ENCODE measurements around the gene ZNF618.
"Not testable (repeated sequence)": the region's sequence is repeated elsewhere in the genome, so short reads cannot be mapped to it uniquely, and the experiment has no call there.

ZNF618 gene

GRCh38 chr9:113990975-113991471, 114.9 kb downstream of the ZNF618 start:
- DNase-seq, result no peak

DNA sequence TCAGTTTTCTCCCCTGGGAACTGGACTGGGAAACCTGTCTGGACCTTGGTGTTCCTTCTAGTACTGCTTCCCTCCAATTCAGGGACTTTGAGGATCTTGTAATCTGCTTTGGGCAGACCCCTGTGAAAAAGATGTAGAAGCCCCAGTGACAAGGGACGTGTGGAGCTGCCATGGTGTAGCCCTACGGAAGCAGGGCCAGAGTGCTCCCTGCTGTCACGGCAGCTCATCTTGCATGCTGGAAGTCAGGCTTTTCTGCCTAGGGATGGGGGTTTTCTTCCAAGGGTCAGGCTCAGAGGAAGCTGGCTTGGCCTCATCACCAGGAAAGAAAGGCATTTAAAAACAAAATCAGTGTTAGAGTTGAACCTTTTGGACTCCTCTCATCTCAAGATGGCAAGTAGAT, 115.6 kb downstream of the ZNF618 start:
- no peak for DNase-seq

GRCh38 chr9:113992276-113992951, 116.3 kb downstream of the ZNF618 start:
- no peak for DNase-seq

DNA sequence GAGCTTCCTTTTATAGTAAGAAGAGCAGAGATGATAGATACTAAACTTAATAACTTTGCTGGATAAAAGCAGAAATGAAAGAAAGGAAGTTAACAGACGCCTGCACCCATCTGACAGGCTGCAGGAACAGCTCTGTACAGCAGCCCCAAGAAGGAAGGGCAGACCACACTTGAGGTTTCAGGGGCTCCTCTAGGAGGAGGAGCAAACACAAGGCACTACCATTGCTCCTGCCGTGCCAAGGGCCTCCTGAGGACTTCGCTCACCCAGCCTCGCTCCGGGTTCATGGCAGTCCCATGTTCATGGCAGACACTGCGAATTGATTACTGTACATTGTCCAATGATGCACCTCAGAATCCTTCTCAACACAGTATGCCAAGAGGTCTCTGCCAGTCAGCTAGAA, 116.9 kb downstream of the ZNF618 start:
- no peak for DNase-seq

DNA sequence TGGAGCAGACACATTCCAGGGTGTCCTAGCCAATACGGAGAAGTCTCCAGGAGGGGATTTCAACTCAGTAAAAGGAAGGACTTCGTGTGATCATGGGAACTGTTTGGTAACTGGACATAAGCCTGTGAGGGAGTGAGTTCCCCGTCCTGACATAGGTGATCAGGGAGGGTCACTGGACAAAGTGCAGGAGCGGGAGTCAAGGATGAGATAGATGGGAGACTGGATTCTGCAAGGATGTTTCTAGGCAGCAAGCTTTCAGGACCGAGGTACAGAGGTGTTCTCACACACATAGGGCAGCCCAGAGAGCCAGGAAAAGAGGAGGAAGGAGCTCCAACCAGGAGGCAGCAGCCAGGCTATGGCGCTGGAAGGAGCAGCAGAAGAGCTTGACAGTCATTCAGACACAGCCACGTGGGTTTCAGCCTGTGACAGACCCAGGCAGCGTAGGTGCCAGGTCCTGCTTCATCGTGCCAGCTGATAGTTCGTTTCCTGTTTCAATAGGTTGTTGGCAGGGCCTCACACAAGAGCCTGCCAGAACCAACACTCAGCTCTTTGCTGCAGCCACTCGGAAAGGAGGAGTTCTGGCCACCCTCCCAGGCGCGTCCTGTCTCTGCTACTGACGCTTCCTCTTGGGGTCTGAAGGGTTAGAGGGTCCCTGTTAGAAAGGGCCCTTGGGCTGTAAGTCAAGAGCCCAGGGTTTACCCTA, 117.9 kb downstream of the ZNF618 start:
- DNase-seq, result no peak

DNA sequence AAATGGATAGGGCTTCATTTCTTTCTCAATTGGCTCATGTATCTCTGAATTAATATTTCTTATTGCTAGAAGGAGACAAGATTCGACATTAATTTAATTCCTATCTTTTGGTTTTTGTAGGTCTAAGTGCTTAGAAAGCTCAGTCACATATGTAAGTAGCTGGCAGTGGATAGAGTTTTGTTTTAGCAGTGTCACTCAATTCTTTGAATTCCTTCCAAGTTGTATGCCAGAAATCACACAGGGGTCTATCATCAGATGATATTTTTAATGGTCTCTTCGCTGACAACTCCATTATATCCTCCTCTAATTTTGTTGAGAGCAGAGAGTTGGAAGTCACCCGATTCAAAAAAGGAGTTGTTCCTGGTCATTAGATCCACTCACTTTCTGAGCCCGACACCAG, 119.3 kb downstream of the ZNF618 start:
- DNase-seq, result no peak

DNA sequence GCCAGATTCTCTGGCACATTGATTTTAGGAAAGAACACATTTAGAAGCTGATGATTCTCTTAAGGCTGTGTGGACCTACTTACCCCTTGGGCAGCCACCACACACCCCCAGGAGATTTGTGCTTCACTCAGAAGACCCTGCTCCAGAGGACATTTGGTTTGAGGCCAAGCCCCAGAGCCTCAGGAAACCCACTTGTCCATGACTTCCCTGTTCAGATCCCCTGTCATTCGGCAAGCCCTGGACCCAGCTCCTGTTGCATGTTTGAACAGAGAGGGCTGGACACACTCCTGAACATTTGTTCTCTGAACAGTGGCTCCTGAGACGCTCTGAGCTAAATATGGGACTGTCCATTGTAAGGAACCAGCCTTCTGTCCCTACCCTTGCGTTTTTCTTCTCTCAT, 119.9 kb downstream of the ZNF618 start:
- DNase-seq, result no peak

DNA sequence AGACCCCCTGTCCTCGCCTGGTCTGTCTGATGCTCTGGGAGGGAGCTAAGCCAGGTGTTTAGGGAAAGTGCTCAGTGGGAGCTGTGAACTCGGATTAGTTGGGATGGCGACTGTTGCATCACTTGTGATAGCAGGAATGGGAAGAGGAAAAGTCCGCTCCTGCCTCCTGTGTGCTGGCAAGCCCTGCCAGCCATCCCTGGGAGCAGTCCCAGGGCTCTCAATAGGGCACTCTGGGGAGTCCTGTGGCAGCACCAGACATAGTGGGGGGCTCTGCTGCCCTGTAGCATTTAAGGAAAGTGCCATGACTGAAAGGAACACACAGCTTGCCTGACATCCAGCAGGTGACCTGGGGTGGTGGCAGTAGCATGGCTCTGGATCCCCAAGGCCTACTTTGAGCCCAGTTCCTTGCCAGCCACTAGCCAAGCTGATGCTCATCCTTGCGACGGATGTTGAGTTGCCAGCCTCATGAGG, 120.5 kb downstream of the ZNF618 start:
- no peak for DNase-seq

DNA sequence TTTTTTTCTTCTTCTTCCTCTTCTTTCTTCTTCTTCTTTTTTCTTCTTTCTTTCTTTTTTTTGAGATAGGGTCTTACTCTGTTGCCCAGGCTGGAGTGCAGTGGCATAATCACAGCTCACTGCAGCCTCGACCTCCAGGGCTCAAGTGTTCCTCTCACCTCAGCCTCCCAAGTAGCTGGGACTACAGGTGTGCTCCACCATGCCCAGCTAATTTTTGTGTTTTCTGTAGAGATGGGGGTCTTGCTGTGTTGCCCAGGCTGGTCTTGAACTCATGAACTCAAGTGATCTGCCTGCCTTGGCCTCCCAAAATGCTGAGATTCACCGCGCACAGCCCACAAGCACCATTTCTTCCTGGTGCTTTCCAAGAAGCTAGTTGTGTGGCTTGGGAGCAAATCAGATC, 121.0 kb downstream of the ZNF618 start:
- not testable (repeated sequence) for DNase-seq

- no peak for DNase-seq
Observed at GRCh38 chr9:113997610-113998009, 121.5 kb downstream of the ZNF618 start.

DNA sequence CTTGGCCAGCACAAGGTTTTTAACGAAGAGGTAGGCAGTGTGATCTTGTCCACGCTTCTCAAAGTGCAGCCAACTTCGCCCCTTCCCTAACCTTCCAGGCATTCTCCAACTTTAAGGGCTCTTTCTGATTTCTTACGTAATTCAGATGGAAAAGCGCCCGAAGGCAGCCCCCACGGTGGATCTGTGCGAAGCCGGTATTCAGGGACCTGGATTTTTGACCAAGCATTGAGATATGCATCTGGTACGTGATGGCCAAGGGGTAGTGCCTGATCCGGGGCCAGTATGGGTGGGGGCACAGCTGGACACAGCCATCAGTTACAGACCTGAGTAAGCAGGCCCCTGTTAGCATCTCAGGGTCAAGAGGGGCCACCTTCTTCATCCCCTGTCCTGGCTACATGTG, 122.0 kb downstream of the ZNF618 start:
- DNase-seq, result no peak

GRCh38 chr9:113998525-113999255, 122.6 kb downstream of the ZNF618 start:
- DNase-seq, result no peak

DNA sequence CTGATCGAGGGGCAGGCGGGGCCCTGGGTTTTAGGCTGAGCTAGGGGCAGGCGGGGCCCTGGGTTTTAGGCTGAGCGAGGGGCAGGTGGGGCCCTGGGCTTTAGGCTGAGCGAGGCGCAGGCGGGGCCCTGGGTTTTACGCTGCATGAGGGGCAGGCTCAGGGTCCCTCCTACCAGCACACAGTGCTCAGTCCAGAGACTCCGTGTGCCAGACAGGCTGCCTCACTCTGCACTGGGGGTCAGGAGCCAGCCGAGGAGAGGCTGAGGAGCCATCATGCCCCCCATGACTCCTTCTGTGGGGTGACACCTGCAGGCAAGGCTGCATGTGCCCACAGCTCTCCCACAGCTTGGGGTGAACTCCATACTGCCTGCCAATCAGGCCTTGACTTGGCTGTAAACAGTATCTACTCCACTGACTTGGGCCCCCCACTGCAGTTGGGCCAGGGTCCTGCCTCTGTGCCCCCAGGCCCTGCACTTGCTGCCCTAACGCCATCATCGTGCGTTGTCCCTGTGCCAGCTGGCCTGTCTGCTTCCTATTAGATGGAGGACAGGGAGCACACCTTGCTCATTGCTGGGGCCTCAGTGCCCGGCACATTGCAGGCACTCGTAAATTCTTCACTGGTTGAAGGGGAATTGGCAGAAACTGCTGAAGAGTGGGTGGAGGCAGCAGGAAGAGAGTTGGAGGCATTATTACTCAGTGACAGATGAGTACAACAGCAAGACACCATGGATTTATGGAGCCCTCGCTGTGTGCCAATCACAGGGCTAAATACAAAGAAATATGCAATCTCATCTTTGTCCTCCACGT, 123.3 kb downstream of the ZNF618 start:
- DNase-seq, result no peak

GRCh38 chr9:114000063-114000454, 124.0 kb downstream of the ZNF618 start:
- DNase-seq, result no peak

DNA sequence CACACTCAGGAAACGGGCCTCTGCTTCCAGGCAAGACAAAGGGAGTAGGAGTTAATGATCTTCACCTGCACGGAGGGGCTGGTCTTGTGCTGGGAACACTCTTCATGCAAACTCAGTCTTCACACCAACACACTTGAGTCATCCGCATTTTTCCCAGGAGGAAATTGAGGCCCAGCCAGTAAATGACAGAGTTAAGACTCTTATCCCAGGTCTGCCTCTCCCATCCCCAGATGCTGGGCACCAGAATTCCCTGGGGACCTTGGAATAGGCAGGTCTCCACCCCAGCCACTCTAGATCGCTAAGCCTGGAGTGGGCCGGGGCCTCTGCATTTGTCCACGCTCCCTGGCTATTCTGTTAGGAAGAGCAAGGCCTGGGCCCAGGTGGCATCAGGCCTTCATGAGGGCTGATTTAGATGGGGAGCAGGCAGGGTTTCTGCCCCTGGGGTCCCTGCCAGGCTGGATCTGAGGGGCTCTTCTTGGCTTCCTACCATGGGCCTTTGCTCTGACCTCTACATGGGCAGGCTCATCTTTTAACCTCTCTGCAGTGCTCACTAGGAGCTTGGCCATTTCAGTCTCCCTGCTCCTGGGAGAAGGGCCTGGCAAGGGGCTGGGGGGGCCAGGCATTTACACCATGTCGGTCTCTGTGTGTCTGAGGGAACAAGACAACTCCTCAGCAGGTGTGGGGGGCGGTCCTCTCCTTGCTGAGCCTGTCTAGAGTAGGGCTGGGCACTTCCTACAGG, 124.7 kb downstream of the ZNF618 start:
- no peak for DNase-seq

DNA sequence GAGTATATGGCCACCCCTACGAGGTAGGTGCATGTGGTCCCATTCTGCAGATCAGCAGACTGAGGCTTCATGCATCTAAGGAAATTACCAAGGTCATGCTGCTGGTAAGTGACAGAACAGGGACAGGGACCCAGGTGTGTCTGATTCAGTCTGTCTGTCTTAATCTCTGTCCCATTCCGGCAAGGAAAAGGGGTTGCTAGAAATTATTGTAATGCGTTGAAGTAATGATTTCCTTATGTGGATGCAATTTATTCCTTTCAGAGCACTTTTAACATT, 125.2 kb downstream of the ZNF618 start:
- no peak for DNase-seq

DNA sequence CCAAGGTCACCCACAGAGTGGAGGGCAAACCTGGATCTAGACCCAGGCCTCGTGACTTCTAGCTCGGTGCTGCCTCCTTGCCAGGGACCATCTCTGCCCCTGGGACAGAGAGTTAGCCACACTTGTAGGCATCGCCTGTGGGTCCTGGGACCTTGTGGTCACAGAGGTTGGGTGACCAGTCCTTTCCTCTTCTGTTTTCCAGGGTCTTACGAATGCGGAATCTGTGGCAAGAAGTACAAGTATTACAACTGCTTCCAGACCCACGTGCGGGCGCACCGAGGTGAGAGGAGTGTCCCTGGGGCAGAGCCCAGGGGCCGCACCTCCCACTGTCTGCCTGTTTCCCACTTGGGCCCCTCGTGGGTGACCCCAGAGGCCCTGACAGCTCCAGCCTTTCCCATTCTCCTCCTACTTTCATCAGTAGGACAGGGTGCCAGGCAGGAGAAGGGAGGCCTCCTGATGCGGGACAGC, 125.7 kb downstream of the ZNF618 start:
- DNase-seq, result no peak

DNA sequence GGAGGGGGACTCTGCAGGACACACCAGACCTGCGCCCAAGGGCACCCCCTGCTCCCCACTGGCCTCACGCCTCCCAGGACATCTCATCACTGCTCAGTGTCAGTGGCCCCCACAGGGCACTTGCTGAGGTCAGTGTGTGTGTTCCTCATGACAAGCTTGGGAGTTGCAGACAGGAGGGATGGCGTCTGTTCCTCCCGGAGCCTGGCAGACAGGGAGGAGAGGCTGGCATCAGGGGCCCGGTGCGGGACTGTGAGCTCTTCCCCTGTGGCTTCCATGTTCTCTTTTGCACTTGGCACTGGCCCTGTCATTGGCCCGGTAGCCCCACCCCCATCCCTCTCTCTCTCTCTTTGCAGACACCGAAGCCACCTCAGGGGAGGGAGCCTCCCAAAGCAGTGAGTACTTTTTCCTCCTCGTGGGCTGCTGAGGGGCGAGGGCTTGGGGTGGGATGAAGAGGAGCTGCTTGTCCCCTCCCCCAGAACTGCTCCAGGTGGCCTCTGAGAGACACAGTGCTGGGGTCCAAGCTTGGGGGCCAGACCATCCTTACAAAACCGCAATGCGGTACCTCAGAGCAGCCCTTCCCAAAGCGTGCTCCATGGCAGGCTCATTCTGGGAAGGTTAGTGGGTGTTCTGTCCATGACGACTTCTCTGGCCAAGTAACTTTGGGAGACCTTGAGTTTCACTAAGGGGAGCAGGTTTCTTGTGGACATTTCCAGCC, 126.3 kb downstream of the ZNF618 start:
- DNase-seq, result no peak

DNA sequence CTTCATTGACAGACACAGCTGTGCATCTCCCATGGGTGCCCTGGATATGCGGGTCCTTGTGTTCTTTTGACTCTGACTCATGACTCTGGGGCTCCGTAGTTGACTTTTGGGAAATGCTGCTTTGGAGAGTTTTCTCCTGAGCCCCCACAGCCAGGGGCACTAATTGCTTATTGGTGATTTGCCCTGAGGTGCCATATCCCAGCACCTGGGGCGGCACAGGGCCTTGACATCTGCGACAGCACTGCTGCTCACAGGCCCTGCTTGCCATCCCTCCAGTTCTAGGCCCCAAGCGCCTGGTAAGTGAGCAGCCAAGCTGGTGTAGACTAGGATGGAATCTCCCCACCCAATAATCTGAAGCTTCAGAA, 126.9 kb downstream of the ZNF618 start:
- DNase-seq, result no peak

DNA sequence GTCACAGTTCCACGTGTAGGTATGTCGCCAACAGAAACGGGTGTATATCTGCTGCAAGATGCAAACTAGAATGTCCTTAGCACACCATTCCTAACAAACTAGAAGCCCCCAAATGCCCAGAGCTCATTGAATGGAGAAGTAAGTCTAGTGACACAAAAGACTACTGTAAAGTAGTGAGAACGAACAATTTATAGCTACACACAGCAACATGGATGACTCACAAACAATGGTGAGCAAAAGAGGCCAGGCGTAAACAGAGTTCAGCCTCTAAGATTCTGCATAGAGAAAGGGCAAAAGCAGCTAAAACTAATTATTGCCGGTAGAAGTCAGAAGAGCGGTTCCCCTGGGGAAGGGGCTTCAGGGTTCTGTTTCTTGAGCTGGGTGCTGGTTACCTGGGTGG, 127.2 kb downstream of the ZNF618 start:
- no peak for DNase-seq

DNA sequence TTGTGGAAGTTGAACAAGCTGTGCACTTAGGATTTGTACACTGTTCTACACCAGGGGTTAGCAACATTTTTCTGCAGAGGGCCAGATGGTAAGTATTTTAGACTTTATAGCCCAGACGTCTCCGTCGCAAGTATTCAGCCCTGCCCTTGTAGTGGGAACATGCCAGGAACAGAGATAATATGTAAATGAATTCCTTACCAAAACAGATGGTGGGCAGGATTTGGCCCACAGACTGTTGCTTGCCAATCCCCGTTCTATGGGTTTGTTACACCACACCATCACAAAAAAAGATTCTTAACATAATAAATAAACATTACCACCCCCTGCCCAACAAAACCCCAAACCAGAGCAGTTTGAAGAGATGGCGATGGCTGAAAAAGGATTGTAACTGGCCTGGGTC, 127.6 kb downstream of the ZNF618 start:
- DNase-seq, result no peak

GRCh38 chr9:114004221-114004716, 128.2 kb downstream of the ZNF618 start:
- DNase-seq, result no peak

All from CD4-positive, alpha-beta T cell treated with Interleukin-6 for 4 hours (primary cell).